Activated naive CD8-positive, alpha-beta T cell (primary cell): ENCODE data around the gene HSPB9.

Source experiments
- H3K27ac Mint-ChIP-seq: one replicate; pipeline ENCODE4 v1.8.0; 2021; ENCODE audit warnings: mixed read lengths
- H3K27me3 Mint-ChIP-seq: one replicate; pipeline ENCODE4 v1.8.0; 2021; ENCODE audit warnings: mixed read lengths
- H3K36me3 Mint-ChIP-seq: one replicate; pipeline ENCODE4 v1.8.0; 2021; ENCODE audit warnings: mixed read lengths
- H3K4me1 Mint-ChIP-seq: one replicate; pipeline ENCODE4 v1.8.0; 2021; ENCODE audit warnings: low read depth, mixed read lengths
- H3K4me3 Mint-ChIP-seq: one replicate; pipeline ENCODE4 v1.8.0; 2021; ENCODE audit warnings: mild to moderate bottlenecking, mixed read lengths
- H3K9me3 Mint-ChIP-seq: one replicate; pipeline ENCODE4 v1.8.0; 2021; ENCODE audit warnings: low read depth, mixed read lengths

Gene HSPB9

DNA sequence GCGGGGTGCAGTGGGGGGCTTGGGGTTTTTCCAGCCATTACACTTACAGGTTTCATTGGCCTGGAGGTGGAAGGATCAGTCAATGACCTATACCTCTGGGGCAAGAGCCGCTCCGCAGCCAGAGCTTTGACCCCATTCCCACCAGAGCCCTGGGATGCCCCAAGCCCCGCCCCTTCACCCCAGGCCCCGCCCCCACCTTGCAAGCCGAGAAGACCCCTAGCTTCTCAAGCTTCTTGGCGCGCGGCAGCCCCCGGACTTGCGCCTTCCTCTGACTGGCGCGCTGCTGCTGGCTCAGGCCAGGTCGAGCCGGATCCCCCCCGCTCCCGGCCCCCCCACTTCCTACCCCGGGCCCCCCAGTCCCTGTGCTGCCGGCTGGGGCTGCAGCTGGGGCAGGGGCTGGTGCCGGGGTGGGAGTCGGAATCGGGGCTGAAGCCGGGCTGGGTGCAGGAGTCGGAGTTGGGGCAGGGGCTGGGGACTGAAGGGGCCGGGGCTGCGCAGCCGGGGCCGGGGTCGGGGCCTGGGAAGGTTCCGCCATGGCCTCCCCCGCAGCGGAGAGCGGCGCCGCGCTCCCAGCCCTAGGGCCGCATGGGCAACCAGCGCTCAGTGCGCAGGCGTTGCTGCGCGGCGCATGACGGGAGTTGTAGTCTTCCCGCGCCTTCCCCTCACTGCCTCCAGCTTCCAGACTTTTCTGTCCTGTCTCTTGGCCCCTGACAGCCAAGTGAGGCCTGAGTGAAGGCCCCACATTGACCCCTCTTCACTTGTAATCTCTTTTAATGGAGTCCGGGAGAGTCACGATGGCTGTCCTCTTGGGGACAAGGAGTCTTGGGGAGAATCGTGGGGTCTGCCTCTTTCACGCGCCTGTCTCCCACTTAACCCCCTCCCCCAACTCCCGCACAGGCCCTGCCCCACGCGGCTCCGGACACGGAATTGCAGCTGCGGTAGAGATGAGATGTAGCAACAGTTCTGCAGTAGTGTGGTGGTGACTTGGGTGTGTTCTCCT, 1.5 kb upstream of the HSPB9 start, which contains the start of gene KAT2A:
Gene KAT2A (minus strand): TSS at position 598 of the 1,000 bp plus-strand sequence. CDS start 63 bp downstream, at position 535.
- Mint-ChIP-seq H3K27ac (peak within 1 kb of the TSS; percentile 76), H3K9me3 (no peaks in the 10 kb centered on the region), H3K36me3 (peaks cover 2% of the 10 kb centered on the region), H3K27me3 (no peaks in the 10 kb centered on the region), H3K4me3 (peak within 1 kb of the TSS; percentile 83), H3K4me1 (peaks cover 22% of the 10 kb centered on the region)

DNA sequence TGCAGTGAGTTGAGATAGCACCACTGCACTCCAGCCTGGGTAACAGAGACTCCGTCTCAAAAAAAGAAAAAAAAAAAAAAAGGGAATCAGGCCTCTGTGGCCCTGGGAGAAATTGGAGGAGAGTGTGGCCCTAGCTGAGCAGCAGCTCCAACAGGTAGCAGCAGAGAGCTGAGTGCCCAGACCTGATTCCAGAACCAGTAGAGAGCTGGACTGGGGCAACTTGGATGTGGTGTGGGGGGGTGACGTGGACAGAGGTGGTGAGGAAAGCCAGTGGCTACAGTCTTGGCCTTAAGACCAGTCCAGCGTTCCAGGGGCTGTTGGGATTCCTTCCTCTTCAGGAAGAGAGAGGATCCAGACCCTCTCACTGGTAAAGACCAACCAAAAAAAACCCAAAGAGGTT, 1.7 kb downstream of the HSPB9 start:
- H3K36me3 Mint-ChIP-seq: peaks cover 5% of the 10 kb centered on the region

DNA sequence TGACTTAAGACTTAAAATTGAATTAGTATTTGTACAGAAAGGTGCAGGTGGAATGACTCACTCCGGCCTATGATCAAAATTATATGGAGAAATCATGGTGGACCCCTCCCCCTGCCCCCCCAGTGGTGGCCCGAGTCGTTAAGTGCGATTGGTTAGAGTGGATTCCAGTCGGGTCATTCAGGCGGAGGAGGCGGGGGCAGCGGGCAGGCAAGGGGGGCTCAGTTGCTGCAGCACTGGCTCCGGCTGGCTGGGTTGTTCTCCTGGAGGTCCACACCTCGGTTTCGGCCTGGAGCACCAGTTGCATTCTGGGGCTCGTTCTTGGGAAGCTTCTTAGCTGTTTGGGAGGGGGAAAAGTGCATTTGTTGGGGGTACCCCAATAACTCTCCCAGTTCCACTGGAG, 3.0 kb downstream of the HSPB9 start:
- no peaks in the 10 kb centered on the region for H3K9me3 Mint-ChIP-seq
- peaks cover 5% of the 10 kb centered on the region for H3K36me3 Mint-ChIP-seq
- H3K4me1 Mint-ChIP-seq: peaks cover 6% of the 10 kb centered on the region

More for the DNA sequence above, 1.7 kb downstream of the HSPB9 start:
- Mint-ChIP-seq H3K4me1 (peaks cover 12% of the 10 kb centered on the region), H3K27ac (no peak overlapping the region), H3K4me3 (no peak overlapping the region), H3K9me3 (no peaks in the 10 kb centered on the region), H3K27me3 (no peaks in the 10 kb centered on the region)

DNA sequence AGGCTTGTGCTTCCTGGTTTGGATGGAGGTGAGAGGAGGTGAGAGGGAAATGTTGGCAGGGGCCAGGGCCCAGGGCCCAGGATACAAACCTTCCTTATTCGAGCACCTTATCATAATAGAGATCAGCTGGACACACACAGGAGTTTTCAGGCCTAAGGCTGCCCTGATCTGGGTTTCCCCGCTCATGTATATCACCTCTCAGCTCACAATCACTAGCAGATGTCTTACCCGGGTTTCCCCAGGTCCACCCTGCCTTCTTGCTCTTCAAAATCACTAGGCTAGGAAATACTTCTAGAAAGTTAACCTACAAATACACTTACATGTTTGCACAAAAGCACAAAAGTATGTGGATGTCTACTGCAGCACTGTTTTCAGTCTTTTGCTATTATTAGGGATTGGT, 4.2 kb downstream of the HSPB9 start:
- H3K36me3 Mint-ChIP-seq: peaks cover 5% of the 10 kb centered on the region

More for the DNA sequence above, 3.0 kb downstream of the HSPB9 start:
- no peak overlapping the region for H3K27ac Mint-ChIP-seq
- H3K27me3 Mint-ChIP-seq: no peaks in the 10 kb centered on the region
- no peak overlapping the region for H3K4me3 Mint-ChIP-seq

DNA sequence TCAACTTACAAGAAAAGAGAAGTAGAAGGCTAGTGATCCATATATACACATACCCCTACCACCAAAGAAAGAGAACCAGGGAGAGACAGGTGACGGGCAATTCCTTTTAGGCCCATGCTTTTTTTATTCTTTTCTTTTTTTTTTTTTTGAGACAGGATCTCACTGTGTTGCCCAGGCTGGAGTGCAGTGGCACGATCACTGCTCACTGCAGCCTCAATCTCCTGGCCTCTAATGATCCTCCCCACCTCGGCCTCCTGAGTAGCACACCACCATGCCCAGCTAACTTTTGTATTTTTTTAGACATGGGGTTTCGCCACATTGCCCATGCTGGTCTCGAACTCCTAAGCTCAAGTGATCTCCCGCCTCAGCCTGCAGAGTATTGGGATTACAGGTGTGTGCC, 4.8 kb downstream of the HSPB9 start:
- peaks cover 5% of the 10 kb centered on the region for H3K36me3 Mint-ChIP-seq
- H3K4me3 Mint-ChIP-seq: no peak overlapping the region
- H3K4me1 Mint-ChIP-seq: peaks cover 15% of the 10 kb centered on the region
- no peaks in the 10 kb centered on the region for H3K27me3 Mint-ChIP-seq
- no peak overlapping the region for H3K27ac Mint-ChIP-seq
- H3K9me3 Mint-ChIP-seq: no peaks in the 10 kb centered on the region

More for the DNA sequence above, 4.2 kb downstream of the HSPB9 start:
- H3K4me3 Mint-ChIP-seq: no peak overlapping the region
- H3K27me3 Mint-ChIP-seq: no peaks in the 10 kb centered on the region
- peak overlapping the region; percentile 17 for H3K27ac Mint-ChIP-seq
- H3K9me3 Mint-ChIP-seq: no peaks in the 10 kb centered on the region
- H3K4me1 Mint-ChIP-seq: peaks cover 11% of the 10 kb centered on the region

DNA sequence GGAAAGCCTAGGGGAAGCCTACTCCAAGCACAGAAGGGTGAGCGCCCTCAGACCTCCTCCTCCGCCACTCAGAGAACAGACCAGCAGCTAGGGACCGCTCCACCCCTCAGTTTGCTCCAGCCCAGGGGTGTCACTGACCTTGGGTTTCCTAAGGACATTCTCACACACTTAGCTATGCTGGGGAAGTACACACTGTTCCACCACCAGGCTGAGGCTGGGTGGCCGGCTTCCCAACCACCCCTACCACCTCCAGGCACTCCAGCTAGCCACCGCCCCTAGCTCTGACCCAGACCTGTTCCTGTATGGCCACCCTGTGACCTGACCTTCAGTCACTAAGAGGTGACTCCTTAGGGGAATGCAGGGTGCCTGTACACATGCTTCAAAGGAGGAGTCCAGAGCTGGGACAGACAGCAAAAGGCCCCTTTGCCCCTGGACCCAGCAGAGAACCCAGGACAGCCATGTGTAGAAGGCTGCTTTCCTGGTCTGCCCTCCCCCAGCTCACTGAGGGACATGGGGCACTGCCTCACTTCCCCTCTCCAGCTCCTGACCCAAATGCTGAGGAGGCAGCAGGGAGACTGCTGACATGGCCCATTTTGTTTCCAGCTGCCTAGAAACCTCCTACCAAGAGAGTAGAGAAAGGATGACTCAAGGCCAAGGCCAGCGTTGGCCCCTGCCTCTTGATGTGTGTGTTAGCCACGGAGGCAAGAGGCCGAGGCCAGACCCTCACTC, 6.7 kb downstream of the HSPB9 start:
- Mint-ChIP-seq H3K36me3 (peaks cover 5% of the 10 kb centered on the region), H3K4me3 (no peak overlapping the region), H3K27me3 (no peaks in the 10 kb centered on the region), H3K27ac (no peak overlapping the region), H3K9me3 (no peaks in the 10 kb centered on the region), H3K4me1 (peaks cover 32% of the 10 kb centered on the region)

DNA sequence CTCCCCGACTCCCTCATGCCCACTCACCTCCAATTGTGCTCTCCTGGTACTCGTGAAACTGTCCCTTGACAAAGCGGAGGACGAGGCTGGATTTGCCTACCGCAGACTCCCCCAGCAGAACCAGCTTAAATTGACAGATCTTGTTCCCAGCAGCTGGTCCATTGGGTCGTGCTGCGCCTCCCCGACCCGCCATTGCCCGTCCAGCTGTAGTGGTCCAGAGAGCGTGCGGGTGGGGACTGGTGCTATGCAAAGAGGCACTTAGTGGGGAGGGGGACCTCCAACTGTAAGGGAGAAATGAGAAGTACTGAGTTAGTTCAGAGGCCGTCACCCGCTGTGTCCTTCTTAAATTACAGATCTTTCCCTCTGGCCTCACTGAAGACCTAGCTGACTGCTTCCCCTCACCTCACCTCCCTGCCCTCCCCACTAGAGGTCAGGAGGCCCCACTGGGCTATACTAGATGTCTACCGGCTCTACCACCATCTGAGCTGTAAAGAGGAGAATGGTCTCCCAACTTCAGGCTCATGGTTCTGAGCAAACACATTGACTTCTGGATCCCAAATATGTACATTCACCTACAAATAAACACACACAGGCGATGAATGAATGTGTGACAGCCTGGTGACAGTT, 7.8 kb downstream of the HSPB9 start:
- H3K36me3 Mint-ChIP-seq: peaks cover 5% of the 10 kb centered on the region
- no peaks in the 10 kb centered on the region for H3K9me3 Mint-ChIP-seq
- H3K4me1 Mint-ChIP-seq: peaks cover 40% of the 10 kb centered on the region
- no peak overlapping the region for H3K4me3 Mint-ChIP-seq
- no peaks in the 10 kb centered on the region for H3K27me3 Mint-ChIP-seq
- H3K27ac Mint-ChIP-seq: peak overlapping the region; percentile 85

DNA sequence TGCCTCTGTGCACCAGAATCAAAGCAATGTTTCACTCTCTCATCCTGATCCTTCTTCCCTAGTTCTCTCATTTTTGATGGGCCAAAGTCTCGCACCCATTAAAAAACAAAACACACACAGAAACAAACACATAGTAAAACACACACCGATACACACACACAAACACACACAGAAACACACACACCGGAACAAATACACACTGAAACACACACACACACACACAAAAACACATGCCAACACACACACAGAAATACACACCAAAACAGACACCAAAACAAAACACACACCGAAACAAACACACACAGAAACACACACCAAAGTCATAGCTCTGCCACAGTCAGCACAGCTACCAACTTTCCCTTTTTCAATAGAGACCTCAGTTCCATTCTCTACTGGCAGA, 8.6 kb downstream of the HSPB9 start:
- H3K27me3 Mint-ChIP-seq: no peaks in the 10 kb centered on the region
- H3K36me3 Mint-ChIP-seq: peaks cover 5% of the 10 kb centered on the region
- H3K4me3 Mint-ChIP-seq: no peak overlapping the region
- H3K9me3 Mint-ChIP-seq: no peaks in the 10 kb centered on the region
- peak overlapping the region; percentile 87 for H3K27ac Mint-ChIP-seq
- H3K4me1 Mint-ChIP-seq: peaks cover 45% of the 10 kb centered on the region

DNA sequence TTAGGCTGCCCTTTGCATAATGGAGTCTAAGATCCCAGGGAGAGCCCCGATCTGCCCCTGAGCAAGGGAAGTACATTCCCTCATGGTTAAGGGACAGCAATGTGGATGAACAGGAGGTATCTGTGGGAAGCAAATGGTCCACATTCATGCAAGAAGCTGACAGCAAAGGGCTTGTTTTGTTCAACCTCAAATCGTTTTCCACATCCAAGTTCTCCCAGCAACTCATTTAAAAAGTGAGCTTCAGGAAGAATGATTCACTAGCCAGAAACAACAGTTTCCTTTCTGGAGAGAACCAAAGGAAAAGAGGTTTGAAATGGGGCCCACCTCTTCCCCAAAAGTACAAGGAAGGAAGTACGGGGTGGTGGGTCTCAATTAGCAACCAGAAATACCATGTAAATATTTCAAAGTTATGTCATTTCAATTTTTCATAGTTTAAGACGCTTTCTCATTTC, 9.4 kb downstream of the HSPB9 start:
- Mint-ChIP-seq H3K36me3 (peaks cover 4% of the 10 kb centered on the region), H3K27me3 (no peaks in the 10 kb centered on the region), H3K4me3 (no peak overlapping the region), H3K4me1 (peaks cover 51% of the 10 kb centered on the region), H3K27ac (no peak overlapping the region), H3K9me3 (no peaks in the 10 kb centered on the region)

DNA sequence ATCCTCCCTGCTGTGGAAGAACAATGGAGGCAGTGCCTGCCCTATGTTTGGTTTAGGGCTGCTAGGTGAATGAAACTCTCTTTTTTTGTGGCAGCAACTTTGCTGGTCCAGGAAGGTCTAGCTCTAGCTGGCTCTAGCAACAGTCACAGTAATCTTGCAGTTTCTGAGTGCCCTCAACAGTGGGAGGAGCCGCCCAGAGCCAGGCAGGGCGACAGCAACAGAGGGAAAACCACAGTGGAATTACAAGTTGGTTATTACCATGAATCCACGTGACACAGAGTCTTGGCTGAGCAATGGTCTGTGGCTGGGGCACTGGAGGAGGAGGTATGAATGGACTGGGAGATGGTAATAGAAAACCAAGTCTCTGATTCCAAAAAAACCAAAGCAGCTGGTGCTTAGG, 10.3 kb downstream of the HSPB9 start:
- H3K9me3 Mint-ChIP-seq: no peaks in the 10 kb centered on the region
- peak overlapping the region; percentile 46 for H3K4me3 Mint-ChIP-seq
- no peaks in the 10 kb centered on the region for H3K27me3 Mint-ChIP-seq
- H3K36me3 Mint-ChIP-seq: peaks cover 2% of the 10 kb centered on the region
- H3K4me1 Mint-ChIP-seq: peaks cover 52% of the 10 kb centered on the region
- peak overlapping the region; percentile 82 for H3K27ac Mint-ChIP-seq

DNA sequence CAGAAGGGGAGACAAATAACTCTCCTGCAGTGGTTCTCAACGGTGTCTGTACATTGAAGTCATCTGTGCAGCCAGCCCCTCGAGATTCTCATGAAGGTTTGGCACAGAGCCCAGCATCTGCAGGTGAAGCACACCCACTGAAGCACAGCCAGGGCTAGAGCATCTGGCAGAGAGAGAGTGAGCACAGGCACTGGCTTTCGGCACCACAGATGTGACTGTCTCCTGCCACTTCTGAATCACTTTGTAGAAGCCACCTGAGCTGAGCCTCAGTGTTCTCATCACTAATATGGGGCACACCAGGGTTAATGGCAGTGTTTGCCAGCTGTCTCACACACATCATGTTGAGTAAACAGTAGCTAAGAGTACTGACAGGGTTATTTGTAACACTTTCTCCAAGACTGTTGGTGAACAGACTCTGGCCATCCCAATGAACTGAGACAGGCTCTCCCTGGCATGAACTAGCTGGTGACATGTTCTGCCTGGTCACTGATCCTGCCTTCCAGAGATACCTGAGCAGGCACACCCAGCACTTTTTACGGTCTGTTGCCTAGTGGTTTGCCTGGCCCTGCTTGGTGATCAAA, 10.9 kb downstream of the HSPB9 start:
- no peaks in the 10 kb centered on the region for H3K9me3 Mint-ChIP-seq
- no peaks in the 10 kb centered on the region for H3K36me3 Mint-ChIP-seq
- H3K4me3 Mint-ChIP-seq: peak overlapping the region; percentile 24
- H3K4me1 Mint-ChIP-seq: peaks cover 56% of the 10 kb centered on the region
- no peaks in the 10 kb centered on the region for H3K27me3 Mint-ChIP-seq
- peak overlapping the region; percentile 82 for H3K27ac Mint-ChIP-seq

DNA sequence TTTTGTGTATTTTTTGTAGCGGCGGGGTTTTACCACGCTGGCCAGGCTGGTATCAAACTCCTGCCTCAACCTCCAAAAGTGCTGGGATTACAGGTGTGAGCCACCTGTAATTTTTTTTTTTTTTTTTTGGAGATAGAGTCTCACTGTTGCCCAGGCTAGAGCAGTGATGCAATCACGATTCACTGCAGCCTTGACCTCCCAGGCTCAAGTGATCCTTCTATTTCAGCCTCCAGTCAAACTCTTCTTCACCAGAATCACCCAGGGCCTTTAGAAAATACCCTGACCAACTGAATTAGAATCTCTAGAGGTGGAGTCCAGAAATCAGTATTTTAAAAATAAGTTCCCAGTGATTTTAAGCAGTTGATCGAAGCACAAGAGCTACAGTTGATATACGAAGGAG, 12.5 kb downstream of the HSPB9 start:
- H3K27me3 Mint-ChIP-seq: no peaks in the 10 kb centered on the region
- H3K36me3 Mint-ChIP-seq: no peaks in the 10 kb centered on the region
- peaks cover 58% of the 10 kb centered on the region for H3K4me1 Mint-ChIP-seq
- H3K27ac Mint-ChIP-seq: peak overlapping the region; percentile 34
- H3K9me3 Mint-ChIP-seq: no peaks in the 10 kb centered on the region
- no peak overlapping the region for H3K4me3 Mint-ChIP-seq

DNA sequence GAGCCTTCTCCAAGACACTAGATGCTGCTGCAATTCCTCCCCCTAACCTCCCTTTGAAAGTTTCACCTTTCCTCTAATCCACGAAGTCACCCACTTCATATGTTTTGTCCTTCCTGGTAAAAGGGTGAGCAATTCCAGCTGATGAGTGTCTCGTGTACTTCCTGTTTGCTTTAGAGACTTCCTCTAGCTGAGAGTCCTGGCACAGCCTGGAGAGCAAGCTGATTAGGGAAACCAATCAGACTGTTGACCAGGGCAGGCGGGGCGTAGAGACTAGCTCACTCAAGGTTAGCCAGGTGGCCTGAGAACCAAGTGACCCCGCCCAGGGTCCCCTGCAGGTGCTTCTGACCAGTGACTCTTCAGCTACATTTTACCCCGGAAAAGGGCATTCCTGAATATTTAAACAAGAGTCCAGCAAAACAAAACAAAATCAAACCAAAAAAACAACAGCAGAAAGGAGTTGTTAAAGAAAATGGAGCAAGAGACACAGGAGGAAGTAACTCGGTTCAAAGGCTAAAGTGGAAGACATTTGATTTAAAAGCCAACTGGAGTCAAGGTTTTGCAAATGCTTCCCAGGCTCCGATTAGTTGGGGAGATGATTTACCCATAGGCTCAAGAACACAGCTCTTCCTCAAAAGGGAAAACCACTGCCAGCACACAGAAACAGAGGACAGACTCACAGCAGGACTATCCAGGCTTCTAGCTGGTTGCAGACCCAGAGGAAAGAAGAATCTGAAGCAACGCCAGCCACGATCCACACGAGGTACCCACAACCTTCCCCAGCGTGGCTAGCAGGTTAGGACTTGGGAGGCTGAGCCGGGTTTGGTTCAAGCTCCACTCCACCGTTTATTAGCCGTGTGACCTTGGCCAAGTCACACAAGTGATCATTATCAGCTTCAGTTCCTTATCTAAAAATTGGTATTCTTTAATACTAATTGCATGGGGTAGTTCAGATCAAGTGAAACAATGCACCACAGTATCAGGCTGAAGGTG, 13.4 kb downstream of the HSPB9 start:
- H3K4me3 Mint-ChIP-seq: no peak overlapping the region
- no peaks in the 10 kb centered on the region for H3K9me3 Mint-ChIP-seq
- peaks cover 55% of the 10 kb centered on the region for H3K4me1 Mint-ChIP-seq
- H3K27ac Mint-ChIP-seq: peak overlapping the region; percentile 34
- no peaks in the 10 kb centered on the region for H3K27me3 Mint-ChIP-seq
- H3K36me3 Mint-ChIP-seq: peaks cover under 1% of the 10 kb centered on the region
